Gastrocnemius medialis (tissue), 4 donors: ENCODE data around the gene C10orf105. TPM values are rescaled to one million over a fixed set of nuclear protein-coding genes. Genes with fewer than 3 reads are reported as not detected.

Experiments used
- ATAC-seq, 2 donors: fragments of 150-250 bp; one replicate each; pipeline ENCODE4 v1.9.1; 2016
- DNase-seq, 2 donors: peaks; one replicate each; pipeline ENCODE4 v3.0.0-alpha.2; 2019
- H3K27ac ChIP-seq, 4 donors: fragments of 200-600 bp; sonication (generic); 1 replicate in 1 of 4; 2 replicates in 3 of 4; pipeline ENCODE4 v1.5.1; 2016 to 2018; ENCODE audit warnings: mild to moderate bottlenecking in 2 of 4, moderate library complexity in 1 of 4
- H3K27me3 ChIP-seq, 3 donors: fragments of 200-600 bp; sonication (generic) in 2 of 3; 1 replicate in 1 of 3; 2 replicates in 2 of 3; pipeline versions ENCODE4 v1.5.1 to v1.6.0; 2016 to 2019; ENCODE audit warnings: mild to moderate bottlenecking in 1 of 3, moderate library complexity in 1 of 3
- H3K36me3 ChIP-seq, 2 donors: fragments of 200-600 bp; sonication (generic) in 1 of 2; one replicate each; pipeline ENCODE4 v1.5.1; 2017 to 2018
- H3K4me1 ChIP-seq, 2 donors: fragments of 200-600 bp; sonication (generic) in 1 of 2; one replicate each; pipeline ENCODE4 v1.5.1; 2016 to 2017; ENCODE audit warnings: mild to moderate bottlenecking in 2 of 2
- H3K4me3 ChIP-seq, 4 donors: fragments of 200-600 bp; sonication (generic) in 3 of 4; 1 replicate in 1 of 4; 2 replicates in 3 of 4; pipeline ENCODE4 v1.5.1; 2016 to 2019; ENCODE audit warnings: mild to moderate bottlenecking in 2 of 4
- H3K9me3 ChIP-seq, 3 donors: fragments of 200-600 bp; sonication (generic) in 2 of 3; 1 replicate in 1 of 3; 2 replicates in 2 of 3; pipeline ENCODE4 v1.5.1; 2016 to 2019
- POLR2A ChIP-seq, 2 donors: fragments of 450-650 bp; IDR thresholded peaks; one replicate each; pipeline ENCODE4 v1.6.1; 2017; ENCODE audit warnings: antibody characterized with exemption in 2 of 2, mild to moderate bottlenecking in 2 of 2, moderate library complexity in 2 of 2
- in situ Hi-C, 4 donors: fragments of 200-750 bp; cut with MboI; loops; one replicate each; pipeline versions ENCODE4 v1.15.0 to v1.8.0; 2017; ENCODE audit warnings: low sequenced_read_pairs in 4 of 4
- intact Hi-C: fragments of 100-400 bp; cut with DNase I; formaldehyde crosslinking; loops from one replicate; pipeline ENCODE4 v1.15.1; 2023; ENCODE audit warnings: low total_unique reads
- total RNA-seq, 4 donors: library from RNA; depleted of rRNA; stranded (reverse); fragments of >200 nt; gene quantifications; one replicate each; pipeline versions ENCODE4 v1.1.0 to v1.2.3, GENCODE V29; 2016
- TF ChIP-seq, protein P1 (sequence below), 5 experiments: fragments of 450-650 bp in 3 of 5; fragments of 200-600 bp in 2 of 5; sonication (generic) in 2 of 5; IDR thresholded peaks in 4 of 5; conservative IDR thresholded peaks in 1 of 5; 1 replicate in 4 of 5; 2 replicates in 1 of 5; pipeline ENCODE4 v1.5.1; 2016 to 2019; ENCODE audit warnings: antibody characterized with exemption in 5 of 5, mild to moderate bottlenecking in 3 of 5, moderate library complexity in 3 of 5

C10orf105 gene
- total RNA-seq, 4 donors from 2014 or later, result not detected

DNA sequence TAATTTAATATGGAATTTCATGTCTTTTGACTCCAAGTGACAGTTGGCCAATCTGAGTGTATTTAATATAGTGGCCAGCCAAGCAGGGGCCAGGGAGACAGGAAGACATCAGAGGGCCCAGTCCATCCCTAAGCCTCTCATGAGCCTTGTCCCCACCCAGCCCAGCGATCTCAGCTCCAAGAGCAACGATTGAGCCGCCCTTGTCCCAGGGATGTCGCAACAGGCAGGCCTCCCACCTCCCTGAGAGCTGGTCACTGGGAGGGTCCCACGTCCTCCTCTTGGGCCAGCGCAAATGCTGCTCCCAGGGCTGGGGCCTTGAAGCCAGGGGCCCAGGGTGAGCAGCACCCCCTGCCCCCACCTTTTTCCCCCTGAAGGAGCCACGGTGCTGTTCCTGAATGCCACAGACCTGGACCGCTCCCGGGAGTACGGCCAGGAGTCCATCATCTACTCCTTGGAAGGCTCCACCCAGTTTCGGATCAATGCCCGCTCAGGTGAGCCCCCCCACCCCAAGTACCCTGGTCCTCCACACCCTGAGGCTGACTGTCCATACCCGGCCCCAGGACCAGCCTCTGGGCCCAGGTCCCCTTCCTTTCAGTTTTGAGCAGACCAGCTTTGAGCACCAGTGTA lies 29.4 kb downstream of the C10orf105 start:
- no peaks in the 10 kb centered on the region for H3K27me3 ChIP-seq
- TF ChIP-seq, protein P1, sequence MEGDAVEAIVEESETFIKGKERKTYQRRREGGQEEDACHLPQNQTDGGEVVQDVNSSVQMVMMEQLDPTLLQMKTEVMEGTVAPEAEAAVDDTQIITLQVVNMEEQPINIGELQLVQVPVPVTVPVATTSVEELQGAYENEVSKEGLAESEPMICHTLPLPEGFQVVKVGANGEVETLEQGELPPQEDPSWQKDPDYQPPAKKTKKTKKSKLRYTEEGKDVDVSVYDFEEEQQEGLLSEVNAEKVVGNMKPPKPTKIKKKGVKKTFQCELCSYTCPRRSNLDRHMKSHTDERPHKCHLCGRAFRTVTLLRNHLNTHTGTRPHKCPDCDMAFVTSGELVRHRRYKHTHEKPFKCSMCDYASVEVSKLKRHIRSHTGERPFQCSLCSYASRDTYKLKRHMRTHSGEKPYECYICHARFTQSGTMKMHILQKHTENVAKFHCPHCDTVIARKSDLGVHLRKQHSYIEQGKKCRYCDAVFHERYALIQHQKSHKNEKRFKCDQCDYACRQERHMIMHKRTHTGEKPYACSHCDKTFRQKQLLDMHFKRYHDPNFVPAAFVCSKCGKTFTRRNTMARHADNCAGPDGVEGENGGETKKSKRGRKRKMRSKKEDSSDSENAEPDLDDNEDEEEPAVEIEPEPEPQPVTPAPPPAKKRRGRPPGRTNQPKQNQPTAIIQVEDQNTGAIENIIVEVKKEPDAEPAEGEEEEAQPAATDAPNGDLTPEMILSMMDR (IDR thresholded peaks at IDR 0.05 in 4 of 5, conservative IDR thresholded peaks at IDR 0.05 in 1 of 5), result no peak
- no peak for TF ChIP-seq POLR2A (IDR thresholded peaks at IDR 0.05)
- no peaks in the 10 kb centered on the region for H3K9me3 ChIP-seq
- intact Hi-C loops (no loop called here), in situ Hi-C loops (no loop called here)
- no peak overlapping the region for H3K27ac ChIP-seq
- H3K4me3 ChIP-seq, result no peak overlapping the region
- ATAC-seq (no peak), DNase-seq (no peak)
- no peaks in the 10 kb centered on the region for H3K36me3 ChIP-seq
- H3K4me1 ChIP-seq, result peaks cover 0 to 8% of the 10 kb centered on the region in 2 donors

DNA sequence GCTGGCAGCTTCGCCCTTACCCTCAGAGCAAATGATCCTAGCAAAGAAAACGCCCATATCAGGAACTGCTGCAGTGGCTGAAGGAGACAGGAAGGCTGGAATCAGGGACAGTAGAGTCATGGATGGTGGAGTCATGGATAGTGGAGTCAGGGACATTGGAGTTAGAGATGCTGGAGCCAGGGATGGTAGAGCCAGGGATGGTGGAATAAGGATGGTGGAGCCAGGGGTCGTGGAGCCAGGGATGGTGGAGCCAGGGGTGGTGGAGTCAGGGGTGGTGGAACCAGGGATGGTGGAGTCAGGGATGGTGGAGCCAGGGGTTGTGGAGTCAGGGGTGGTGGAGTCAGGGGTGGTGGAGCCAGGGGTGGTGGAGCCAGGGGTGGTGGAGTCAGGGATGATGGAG lies 31.3 kb downstream of the C10orf105 start:
- H3K4me1 ChIP-seq, result peaks cover 0 to 8% of the 10 kb centered on the region in 2 donors
- in situ Hi-C loops (no loop called here), intact Hi-C loops (no loop called here)
- no peak overlapping the region for H3K27ac ChIP-seq
- no peaks in the 10 kb centered on the region for H3K9me3 ChIP-seq
- ATAC-seq, result no peak
- H3K4me3 ChIP-seq, result no peak overlapping the region
- H3K27me3 ChIP-seq, result no peaks in the 10 kb centered on the region
- no peak for TF ChIP-seq POLR2A (IDR thresholded peaks at IDR 0.05)
- TF ChIP-seq, protein P1 (IDR thresholded peaks at IDR 0.05 in 4 of 5, conservative IDR thresholded peaks at IDR 0.05 in 1 of 5), result no peak
- H3K36me3 ChIP-seq, result no peaks in the 10 kb centered on the region
- no peak for DNase-seq

DNA sequence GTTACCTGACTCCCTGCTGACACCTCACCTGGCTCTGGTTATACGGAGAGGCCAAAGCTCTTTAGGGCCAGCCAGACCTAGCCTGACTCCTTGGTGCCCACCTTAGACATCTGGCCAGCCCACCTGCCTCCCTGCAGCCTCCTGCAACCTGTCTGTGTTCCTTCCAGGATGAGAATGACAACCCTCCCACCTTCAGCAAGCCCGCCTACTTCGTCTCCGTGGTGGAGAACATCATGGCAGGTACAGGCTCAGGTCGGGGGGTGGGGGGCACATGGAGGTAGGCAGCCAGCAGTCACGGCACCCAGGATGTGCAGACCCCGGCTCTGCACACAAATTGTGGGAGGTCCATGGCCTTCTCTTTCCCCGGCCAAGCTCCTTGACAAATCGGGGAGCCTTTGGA lies 32.1 kb downstream of the C10orf105 start:
- Histone ChIP-seq H3K9me3 (no peaks in the 10 kb centered on the region), H3K4me1 (peaks cover 0 to 8% of the 10 kb centered on the region in 2 donors), H3K27ac (no peak overlapping the region), H3K4me3 (no peak overlapping the region), H3K36me3 (no peaks in the 10 kb centered on the region), H3K27me3 (no peaks in the 10 kb centered on the region)
- intact Hi-C loops (no loop called here), in situ Hi-C loops (no loop called here)
- TF ChIP-seq POLR2A (IDR thresholded peaks at IDR 0.05), result no peak
- TF ChIP-seq, protein P1 (IDR thresholded peaks at IDR 0.05 in 4 of 5, conservative IDR thresholded peaks at IDR 0.05 in 1 of 5), result no peak
- DNase-seq, result no peak
- ATAC-seq, result no peak

DNA sequence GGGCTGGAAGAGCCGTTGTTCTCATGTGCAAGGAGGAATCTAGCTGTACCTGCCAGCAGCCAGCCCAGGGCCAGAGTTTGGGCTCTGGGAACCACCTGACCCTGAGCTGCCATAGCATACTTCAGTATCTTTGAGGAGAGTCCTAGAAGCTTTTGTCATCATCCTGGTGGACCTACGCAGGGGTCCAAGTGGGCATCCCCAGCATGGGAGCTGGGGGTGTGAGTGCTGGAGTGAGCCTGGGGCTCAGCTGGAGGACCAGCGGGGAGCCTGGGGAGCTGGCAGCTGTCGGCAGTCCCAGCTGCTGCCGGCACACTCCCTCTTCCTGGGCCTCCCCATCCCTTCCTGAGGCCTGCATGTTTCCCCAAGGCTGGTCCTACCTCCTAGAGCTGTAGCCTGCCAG lies 32.5 kb downstream of the C10orf105 start:
- intact Hi-C loops, result no loop called here
- Histone ChIP-seq H3K27me3 (no peaks in the 10 kb centered on the region), H3K4me3 (no peak overlapping the region), H3K9me3 (no peaks in the 10 kb centered on the region), H3K4me1 (peaks cover 0 to 8% of the 10 kb centered on the region in 2 donors), H3K36me3 (no peaks in the 10 kb centered on the region), H3K27ac (no peak overlapping the region)
- DNase-seq (no peak), ATAC-seq (no peak)
- TF ChIP-seq, protein P1 (IDR thresholded peaks at IDR 0.05 in 4 of 5, conservative IDR thresholded peaks at IDR 0.05 in 1 of 5), result no peak
- TF ChIP-seq POLR2A (IDR thresholded peaks at IDR 0.05), result no peak
- in situ Hi-C loops, result no loop called here
